NCI-H128 (cell line): ENCODE results near the gene SPEF1.
"Not testable (repeated sequence)": the region's sequence is repeated elsewhere in the genome, so short reads cannot be mapped to it uniquely, and the experiment has no call there.

Experiments used
- DNase-seq: peaks from one replicate; lab custom pipeline; 2025; ENCODE audit not compliant: unreplicated experiment; lab: John Stamatoyannopoulos, UW

SPEF1 gene

GRCh38 chr20:3811467-3812258 lies 30.4 kb upstream of the SPEF1 start:
- DNase-seq = peak; percentile 67

GRCh38 chr20:3808544-3808943 lies 27.3 kb upstream of the SPEF1 start:
- DNase-seq = no peak

- no peak for DNase-seq
Observed at GRCh38 chr20:3804781-3805180, 23.5 kb upstream of the SPEF1 start.

- no peak for DNase-seq
Observed at GRCh38 chr20:3804254-3804751, 23.1 kb upstream of the SPEF1 start.

- no peak for DNase-seq
Observed at GRCh38 chr20:3803854-3804253, 22.6 kb upstream of the SPEF1 start.

- no peak for DNase-seq
Observed at GRCh38 chr20:3803289-3803688, 22.0 kb upstream of the SPEF1 start.

- no peak for DNase-seq
Observed at GRCh38 chr20:3802524-3803239, 21.4 kb upstream of the SPEF1 start.

- DNase-seq = no peak
Observed at GRCh38 chr20:3801846-3802245, 20.6 kb upstream of the SPEF1 start.

- DNase-seq = no peak
Observed at GRCh38 chr20:3801299-3801698, 20.1 kb upstream of the SPEF1 start.

- no peak for DNase-seq
Observed at GRCh38 chr20:3800878-3801260, 19.6 kb upstream of the SPEF1 start.

- no peak for DNase-seq
Observed at GRCh38 chr20:3800256-3800877, 19.1 kb upstream of the SPEF1 start.

- DNase-seq = no peak
Observed at GRCh38 chr20:3798908-3799248, 17.6 kb upstream of the SPEF1 start.

- DNase-seq = no peak
Observed at GRCh38 chr20:3798373-3798768, 17.1 kb upstream of the SPEF1 start.

GRCh38 chr20:3797592-3798372 lies 16.5 kb upstream of the SPEF1 start:
- DNase-seq = peak; percentile 39

GRCh38 chr20:3797226-3797545 lies 15.9 kb upstream of the SPEF1 start:
- DNase-seq = no peak

- no peak for DNase-seq
Observed at GRCh38 chr20:3796477-3797225, 15.4 kb upstream of the SPEF1 start.

- DNase-seq = peak; percentile 84
Observed at GRCh38 chr20:3795511-3796468, 14.5 kb upstream of the SPEF1 start, which contains the start of gene CDC25B. Gene CDC25B, plus strand, starts transcription at chr20:3796310. Its CDS starts 222 bp downstream, at chr20:3796532.

GRCh38 chr20:3794701-3795420 lies 13.6 kb upstream of the SPEF1 start:
- no peak for DNase-seq

- DNase-seq = not testable (repeated sequence)
Observed at GRCh38 chr20:3794168-3794567, 12.9 kb upstream of the SPEF1 start.
